Measurements from ENCODE around the gene MYCN.
A peak's percentile ranks its signal among the peaks of the same experiment; 100 is the strongest.
"Not testable (repeated sequence)": the region's sequence is repeated elsewhere in the genome, so short reads cannot be mapped to it uniquely, and the experiment has no call there.

The MYCN gene

DNA sequence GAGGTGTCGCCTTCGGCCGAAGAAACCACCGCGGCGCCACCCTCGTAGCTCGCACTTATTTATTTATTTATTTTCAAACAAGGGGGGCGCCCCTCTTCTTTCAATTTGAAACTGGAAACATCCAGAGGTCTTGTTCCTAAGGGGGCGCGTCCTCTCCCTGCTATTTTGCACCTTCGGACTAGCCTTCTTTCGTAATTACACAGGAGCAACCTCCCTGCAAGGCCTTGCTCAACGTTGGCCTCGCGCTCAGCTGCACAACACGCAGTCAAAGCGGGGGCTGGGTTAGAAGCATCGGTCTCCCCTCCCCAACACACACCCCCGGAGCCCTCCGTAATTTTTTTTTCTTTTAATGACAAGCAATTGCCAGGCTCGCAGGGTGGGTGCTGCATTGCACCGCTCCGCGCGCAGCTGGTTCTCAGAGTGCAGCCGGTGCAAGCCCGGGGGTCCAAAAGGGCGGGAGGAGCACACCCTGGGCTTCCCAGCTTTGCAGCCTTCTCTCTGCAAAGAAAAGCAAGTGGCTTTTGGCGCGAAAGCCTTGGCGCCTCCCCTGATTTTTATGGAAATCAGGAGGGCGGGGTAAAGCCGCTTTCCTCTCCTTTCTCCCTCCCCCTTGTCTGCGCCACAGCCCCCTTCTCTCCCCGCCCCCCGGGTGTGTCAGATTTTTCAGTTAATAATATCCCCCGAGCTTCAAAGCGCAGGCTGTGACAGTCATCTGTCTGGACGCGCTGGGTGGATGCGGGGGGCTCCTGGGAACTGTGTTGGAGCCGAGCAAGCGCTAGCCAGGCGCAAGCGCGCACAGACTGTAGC lies at the start of gene MYCN:
Gene MYCN, plus strand, starts transcription at position 697 of the 807 bp plus-strand sequence. CDS start 1,515 bp downstream, outside the sequence.
- DNase-seq, result peak; percentile 55

DNA sequence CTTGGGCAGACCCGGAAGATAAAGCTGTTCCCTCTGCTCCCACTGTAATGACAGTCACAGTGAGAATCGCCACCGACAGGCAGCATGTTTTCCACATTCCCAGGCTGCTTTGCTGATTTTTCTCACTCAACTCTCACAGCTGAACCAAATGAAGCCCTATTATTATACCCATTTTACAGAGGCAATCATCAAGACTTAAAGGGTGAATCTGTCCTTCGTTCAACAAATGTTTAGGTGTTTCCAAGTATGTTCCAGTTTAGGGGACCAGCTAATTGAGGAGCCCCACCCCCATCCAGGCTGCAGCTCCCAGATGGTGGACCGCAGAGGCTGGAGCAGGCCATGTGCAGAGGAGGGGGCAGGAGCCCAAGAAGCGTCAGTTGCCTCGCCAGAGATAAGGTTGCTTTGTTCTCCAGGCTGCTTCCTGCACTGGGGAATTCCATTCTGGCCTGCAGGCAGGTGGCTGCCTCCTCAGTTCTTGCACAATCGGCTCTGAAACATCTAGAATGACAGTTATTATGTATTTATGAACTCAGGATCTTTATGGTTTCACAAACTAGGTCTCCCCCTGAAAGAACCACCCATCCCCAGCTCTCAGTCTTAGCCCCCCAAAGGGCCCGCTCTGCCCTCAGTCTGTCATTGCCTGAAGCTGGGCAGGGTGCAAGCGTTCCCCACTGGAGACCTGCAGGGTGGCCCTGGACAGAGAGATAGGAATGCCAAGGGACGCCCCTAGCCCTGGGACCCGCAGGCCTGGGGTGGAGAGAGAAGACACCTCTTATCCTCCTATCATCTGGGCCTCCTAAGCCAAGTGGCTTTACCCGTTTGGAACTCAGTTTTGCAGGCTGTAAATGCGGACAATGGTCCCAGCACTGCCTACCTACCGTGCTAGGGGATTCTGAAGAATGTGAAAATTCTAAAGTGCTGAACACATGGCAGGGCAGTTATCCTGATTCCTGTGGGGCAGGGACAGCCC lies 49.1 kb upstream of the MYCN start:
- DNase-seq, result peak; percentile 87

DNA sequence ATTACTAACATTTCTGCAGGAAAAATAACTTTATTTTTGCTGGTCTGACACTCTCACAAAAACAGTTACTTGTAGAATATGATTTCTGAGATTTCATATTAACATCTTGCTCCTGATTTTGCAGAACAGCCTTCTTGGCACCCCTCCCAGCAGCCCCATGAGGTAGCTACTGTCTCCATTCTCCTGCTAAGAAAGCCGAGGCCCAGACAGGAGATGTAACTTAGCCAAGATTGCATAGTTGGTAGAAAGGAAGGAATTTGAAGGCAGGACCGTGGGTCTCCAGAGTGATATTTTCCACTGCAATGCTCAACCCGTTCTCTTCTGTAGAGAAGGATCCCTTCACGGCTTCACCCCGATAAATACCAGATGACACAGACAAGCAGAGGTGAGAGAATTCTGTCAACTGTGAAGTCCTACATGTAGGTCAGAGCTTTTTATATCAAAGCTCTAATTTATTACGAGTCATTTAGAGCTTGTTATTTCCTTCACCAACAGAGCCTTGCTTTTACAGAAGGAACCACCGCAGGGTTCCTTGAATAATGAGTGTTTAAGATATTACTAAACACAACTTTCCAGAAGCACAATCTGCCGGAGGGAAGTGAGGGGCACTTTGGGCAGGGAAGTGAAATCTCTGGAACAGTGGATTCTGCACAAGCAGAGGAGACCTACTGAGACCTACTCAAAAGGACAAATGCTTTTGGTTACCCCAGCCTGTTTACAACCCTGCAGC lies 48.0 kb upstream of the MYCN start:
- no peak for DNase-seq

DNA sequence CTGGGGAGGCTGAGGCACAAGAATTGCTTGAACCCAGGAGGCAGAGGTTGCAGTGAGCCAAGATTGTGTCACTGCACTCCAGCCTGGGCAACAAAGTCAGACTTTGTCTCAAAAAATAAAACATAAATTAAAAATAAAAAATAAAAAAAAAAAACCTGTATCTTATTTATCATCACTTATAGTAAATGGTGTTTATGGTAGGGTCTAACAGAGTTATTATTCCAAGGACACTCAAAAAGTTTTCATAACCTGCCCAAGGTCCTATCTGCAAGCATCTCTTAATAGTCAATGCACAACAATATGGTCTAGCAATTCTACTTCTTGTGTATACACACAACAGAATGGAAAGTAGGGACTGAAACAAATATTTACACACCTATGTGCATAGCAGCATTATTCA lies 47.3 kb upstream of the MYCN start:
- no peak for DNase-seq

DNA sequence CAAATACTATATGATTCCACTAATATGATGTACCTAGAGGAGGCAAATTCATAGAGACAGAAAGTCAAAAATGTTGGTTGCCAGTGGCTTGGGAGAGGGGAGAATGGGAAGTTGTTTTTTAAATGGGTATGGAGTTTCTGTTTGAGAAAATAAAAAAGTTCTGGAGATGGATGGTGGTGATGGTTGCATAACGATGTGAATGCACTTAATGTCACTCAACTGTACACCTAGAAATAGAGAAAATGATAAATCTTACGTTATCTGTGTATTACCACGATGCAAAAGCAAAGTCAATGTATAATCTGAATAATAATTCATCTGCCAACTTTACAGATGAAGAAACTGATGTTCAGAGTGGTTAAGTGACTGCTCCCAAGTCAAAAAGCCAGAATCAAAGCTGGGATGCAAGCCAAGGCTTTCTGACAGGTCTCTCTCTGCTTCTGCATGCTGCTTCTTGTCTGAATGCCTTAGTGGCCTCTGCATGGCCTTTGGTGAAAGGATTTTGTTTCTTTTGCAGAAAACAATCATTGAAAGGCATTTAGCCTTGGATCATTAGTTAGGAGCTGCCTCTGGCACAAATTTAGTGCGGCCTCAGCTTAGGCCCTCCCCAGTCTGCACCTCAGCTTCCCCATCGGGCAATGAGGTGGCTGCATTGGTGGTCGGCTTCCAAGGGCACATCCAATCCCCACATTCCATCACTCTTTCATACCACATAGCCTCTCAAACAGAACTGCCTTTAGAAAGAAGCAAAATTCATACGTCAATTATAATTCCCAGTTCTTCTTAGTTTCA lies 46.5 kb upstream of the MYCN start:
- DNase-seq, result no peak

DNA sequence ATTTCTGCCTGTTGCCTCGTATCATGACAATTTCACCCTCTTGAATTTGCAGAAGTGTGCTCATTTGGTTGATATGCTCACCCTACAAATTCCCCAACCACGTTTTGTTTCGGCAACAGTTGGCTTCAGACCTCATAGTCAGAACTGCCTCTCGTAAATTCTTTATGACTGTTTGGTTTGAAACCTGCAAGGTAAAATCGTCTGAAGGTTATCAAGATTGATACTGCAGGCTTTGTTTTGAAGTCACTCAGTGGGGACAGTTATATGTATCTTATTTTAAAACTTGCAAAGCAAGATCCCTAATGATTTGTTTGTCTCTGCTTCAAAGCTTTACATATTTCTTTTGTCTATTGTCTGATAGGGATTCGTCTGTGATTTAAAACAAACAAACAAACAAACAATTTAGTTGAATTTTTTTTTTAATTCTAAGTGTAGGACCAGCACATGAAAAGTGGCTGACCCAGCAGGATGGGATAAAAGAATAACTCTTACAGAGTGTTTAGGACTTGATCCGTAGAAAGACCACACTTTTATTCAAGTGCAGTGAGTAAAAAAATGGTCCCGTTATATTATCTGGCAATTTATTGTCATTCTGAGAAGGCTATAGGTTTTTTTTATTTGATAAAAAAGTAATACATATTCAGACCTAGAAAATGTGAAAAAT lies 45.7 kb upstream of the MYCN start:
- DNase-seq, result no peak

DNA sequence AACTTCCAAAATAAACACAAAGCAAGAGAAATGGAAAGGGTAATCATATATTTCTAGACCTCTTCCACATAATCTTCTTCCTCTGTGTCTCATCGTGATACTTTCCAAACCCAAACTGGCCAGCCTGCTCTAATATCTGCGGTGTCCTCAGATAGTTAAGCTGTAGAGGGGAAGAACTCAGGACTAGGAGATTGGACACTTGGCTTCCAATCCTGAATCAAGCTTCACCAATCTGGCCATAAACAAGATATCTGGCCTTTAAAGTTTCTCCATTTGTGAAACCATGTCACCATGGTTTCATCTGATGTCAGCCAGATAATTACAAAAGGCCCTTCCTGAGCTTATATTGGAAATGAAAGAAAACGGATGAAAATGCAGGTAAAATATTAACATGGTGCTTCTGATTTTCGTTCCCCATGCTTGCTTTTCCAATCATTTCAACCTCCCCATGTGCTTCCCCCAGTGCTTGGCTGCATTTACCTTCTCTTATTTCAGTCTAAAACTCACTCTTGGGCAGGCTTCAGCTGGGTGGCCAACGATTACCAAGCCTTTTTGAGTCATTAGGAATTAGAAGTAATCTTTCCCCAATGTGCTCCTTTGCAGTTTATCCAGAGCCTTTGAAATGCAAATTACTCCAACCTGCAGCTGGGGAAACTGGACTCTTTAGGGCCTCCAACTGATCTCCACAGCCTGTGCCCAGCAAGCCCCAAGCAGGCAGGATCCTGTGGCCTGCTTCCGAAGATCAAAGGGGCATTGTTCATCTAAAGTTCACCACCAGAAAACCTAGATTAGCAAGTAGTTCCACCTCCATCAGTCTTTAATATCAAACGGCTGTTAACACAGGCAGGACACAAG lies 44.5 kb upstream of the MYCN start:
- no peak for DNase-seq

DNA sequence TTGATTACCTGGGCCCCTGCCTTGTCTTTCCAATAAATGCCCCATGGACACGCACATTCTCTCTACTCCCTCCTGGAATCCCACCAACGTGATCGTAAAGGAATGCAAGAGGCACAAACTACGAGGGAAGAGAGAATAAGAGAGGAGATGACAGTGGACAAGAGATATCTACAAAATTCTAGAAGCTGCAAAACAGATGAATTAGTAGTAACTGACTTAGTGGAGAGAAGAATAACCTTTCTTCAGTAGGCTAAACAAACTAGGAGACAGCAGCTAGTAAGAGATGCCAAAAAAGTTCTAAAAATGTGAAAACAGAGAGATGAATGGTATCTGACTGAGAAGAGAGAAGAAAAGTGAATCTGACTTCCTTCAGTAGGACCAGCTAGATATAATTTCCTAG lies 43.5 kb upstream of the MYCN start:
- no peak for DNase-seq

DNA sequence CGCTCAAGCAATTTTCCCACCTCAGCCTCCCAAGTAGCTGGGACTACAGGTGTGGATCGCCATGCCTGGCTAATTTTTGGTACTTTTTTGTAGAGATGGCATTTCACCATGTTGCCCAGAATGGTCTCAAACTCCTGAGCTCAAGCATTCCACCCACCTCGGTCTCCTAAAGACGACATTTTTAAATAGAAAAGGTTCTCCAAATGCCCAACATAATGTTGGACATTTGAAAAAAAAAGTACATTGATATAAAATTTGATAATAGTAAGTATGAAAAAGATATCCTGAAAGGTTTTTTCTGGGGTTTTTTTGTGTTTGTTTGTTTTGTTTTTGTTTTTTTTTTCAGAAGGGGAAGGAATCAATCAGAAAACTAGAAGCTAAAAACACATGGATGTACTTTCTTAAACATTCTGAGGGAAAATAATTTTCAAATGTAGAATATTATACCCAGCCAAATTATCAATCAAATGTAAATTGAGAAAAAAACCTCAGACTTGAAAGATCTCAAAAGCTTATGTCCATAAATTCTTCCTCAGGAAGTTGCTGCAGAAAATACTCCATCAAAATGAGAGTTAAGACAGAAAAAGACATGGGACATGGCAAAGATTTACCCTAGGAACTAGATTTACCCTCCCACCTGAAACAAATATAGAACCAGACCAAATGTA lies 42.8 kb upstream of the MYCN start:
- no peak for DNase-seq

DNA sequence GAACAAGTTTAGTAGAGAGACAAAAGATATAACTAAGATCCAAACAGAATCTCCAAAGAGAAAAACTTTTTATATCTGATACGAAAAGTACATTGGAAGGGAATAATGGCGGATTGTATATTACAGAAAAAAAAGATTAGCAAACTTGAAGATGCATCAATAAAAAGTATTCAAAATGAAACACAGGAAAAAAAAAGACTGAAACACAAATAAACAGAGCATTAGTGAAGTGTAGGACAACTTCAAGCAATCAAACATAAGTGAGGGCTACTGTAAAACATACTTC lies 41.1 kb upstream of the MYCN start:
- DNase-seq, result no peak

DNA sequence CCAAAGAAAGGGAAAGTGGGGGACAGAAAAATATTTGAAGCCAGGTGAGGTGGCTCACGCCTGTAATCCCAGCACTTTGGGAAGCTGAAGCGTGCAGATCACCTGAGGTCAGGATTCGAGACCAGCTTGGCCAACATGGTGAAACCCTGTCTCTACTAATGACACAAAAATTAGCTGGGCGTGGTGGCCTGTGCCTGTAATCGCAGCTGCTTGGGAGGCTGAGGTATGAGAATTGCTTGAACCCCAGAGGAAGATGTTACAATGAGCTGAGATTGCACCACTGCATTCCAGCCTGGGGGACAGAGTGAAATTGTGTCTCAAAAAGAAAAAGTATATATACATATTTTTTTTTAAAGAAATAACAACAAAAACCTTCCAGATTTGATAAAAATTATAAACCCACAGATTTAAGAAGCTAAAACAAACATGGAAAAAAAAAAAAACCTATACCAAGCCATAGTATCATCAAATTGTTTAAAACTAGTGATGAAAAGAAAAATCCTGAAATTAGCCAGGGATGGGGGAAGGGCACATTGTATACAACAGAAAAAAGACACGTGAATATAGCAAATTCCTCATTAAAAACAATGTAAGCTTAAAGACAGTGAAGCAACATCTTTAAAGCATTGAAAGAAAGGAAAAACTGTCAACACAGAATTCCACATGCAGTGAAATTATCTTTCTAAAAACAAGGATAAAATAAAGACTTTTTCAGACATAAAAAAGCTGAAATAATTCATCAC lies 40.4 kb upstream of the MYCN start:
- DNase-seq, result no peak

DNA sequence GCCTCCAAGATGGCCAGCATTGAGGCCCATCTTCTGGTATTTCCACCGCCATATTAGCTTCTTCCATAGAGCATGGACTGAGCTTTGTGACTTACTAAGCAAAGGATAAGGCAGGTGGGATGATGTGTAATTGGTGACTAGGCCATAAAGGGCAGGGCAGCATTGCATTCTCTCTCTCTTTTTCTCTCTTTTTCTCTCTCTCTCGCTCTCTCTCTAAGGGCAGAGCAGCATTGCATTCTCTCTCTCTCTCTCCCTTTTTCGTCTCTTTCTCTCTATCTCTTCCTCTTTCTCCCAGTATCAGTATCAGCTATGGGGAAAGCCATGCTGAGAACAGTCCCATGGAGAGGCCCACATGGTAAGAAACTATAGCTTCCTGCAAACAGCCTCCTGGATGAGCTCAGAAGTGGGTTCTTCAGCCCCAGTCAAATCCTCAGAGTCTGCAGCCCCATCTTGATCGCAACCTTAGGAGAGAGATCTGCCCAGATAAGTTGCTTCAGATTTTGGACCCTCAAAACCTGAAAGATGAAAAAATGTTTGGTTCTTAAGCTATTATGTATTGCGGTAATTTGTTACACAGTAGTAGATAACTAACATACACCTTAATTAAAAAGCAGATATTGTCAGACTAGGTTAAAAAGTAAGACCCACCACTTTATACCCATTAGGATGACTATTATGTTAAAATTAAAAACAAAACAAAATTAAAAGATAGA lies 39.1 kb upstream of the MYCN start:
- no peak for DNase-seq

DNA sequence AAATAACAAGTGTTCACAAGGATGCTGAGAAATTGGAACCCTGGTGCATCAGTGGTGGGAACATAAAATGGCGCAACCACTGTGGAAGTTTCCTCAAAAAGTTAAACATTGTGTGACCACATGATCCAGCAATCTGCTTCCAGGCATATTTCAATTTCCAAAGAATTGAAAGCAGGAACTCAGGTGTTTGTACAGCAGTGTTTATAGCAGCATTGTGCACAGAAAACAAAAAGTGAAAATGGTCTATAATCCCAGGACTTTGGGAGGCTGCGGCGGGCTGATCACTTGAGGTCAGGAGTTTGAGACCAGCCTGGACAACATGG lies 38.6 kb upstream of the MYCN start:
- no peak for DNase-seq

DNA sequence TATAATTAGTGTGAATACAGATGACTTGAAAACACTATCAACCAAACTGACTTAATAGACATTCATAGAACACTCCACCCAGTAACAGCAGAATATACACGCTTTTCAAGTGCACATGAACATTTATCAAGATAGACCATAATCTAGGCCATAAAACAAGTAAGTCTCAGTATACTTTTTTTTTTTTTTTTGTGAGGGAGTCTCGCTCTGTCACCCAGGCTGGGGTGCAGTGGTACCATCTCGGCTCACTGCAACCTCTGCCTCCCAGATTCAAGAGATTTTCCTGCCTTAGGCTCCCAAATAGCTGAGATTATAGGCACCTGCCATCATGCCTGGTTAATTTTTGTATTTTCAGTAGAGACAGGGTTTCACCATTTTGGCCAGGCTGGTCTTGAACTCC lies 36.4 kb upstream of the MYCN start:
- DNase-seq, result not testable (repeated sequence)

DNA sequence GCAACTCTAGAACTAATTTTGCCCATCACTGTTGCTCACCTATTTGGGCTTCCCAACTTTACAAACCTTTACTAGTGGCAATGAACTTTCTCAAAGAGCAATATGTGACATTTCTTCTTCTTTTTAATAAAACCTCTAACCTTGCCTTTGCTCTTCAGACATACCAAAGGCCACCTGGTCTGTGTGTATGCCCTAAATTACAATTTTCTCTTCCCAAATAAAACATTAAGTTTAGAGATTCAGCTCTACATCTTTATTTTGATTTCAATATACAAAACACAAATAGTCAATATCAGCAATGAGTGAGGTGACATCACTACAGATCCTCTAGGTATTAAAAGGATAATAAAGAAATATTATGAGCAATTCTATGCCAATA lies 35.1 kb upstream of the MYCN start:
- no peak for DNase-seq

DNA sequence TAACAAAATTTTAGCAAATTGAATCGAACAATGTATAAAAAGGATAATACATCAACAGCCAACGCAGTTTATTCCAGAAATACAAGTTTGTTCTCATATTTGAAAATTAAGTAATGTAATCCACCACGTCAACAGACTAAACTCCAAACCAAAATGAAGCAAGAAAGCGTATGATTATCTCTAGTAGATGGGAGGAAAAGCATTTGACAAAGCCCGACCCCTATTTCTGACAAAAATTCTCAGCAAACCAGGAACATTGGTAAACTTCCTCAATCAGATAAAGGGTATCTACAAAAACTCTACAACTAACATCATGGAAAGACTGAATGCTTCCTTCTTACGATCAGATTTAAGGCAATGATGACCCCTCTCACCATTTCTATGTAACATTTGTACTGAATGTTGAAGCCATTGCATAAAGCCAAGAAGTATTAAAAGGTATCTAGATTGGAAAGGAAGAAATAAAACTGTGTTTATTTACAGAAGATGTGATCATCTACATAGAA lies 34.3 kb upstream of the MYCN start:
- no peak for DNase-seq

DNA sequence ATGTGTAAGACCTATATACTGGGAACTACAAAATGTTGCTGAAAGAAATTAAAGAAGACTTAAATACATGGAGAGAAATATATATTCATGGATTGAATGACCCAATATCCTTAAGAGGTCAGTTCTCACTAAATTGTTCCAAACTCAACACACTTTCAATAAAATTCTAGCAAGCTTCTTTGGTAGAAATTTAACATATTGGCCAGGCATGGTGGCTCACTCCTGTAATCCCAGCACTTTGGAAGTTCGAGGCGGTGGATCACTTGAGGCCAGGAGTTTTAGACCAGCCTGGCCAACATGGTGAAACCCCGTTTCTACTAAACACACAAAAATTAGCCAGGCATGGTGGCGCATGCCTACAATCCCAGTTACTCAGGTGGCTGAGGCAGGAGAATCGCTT lies 33.6 kb upstream of the MYCN start:
- DNase-seq, result no peak

DNA sequence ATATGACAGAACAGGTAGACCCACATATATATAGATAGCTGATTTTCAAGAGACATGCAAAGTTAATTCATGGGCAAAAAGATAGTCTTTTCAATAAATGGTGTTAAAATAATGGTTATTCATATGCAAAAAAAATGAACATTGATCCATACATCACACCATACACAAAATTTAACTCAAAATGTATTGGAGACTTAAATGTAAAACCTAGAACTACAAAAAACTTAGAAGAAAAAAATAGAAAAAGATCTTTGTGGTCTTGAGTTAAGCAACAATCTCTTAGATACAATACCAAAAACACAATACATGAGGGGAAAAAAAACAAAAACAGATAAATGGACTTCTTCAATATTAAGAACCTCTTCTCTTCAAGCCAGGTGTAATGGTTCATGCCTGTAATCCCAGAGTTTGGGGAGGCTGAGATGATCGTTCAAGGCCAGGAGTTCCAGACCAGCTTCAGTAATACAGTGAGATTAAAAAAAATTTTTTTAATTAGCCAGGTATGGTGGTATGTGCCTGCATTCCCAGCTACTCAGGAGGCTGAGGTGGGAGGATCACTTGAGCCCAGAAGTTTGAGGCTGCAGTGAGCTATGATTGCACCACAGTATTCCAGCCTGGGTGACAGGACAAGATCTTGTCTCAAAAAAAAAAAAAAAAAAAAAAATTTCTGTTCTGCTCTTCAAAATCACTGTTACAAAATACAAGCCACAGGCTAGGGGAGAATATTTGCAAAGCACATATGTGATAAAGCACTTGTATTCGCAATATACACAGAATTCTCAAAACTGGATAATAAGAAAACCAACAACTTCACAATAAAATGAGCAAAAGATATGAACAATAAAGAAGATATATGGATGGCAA lies 32.7 kb upstream of the MYCN start:
- no peak for DNase-seq

Measured in NCI-H226 (cell line).